Measurements from ENCODE around the gene TMEM132D. TPM values are rescaled to one million over a fixed set of nuclear protein-coding genes. Genes with fewer than 3 reads are reported as not detected.

The TMEM132D gene
- total and polyA plus RNA-seq, 2 donors (not counting 3 experiments of a cell fraction or from before 2014, with no cell fraction given): not detected

- intact Hi-C loops (cut with micrococcal nuclease): no loop called here
- Histone ChIP-seq H3K9me1 (replicated peaks; ENCODE audit: control insufficient read depth, extremely low read depth, insufficient read depth, low read length) (no peaks in the 10 kb centered on the region), H3K36me3 (ENCODE audit: control insufficient read depth in 2 of 2, extremely low read depth in 1 of 2, insufficient read depth in 2 of 2, low read length in 2 of 2) (no peaks in the 10 kb centered on the region), H3K9ac (replicated peaks; ENCODE audit: extremely low read depth, insufficient read depth, low read length) (no peak overlapping the region), H3K4me1 (ENCODE audit: control insufficient read depth, extremely low read depth, insufficient read depth, low read length) (no peaks in the 10 kb centered on the region), H3K79me2 (ENCODE audit: control insufficient read depth, insufficient read depth, low read length) (no peaks in the 10 kb centered on the region), H3K27me3 (ENCODE audit: control insufficient read depth in 2 of 2, insufficient read depth in 2 of 2, low read length in 2 of 2) (no peaks in the 10 kb centered on the region), H2AFZ (ENCODE audit: low read depth, low read length) (no peak overlapping the region), H3K27ac (ENCODE audit: insufficient read depth, low read depth, low read length) (no peak overlapping the region), H3K4me2 (ENCODE audit: insufficient read depth, low read length) (no peak overlapping the region), H3K4me3 (replicated peaks in 1 of 3; ENCODE audit: insufficient read depth in 1 of 3, low read depth in 1 of 3, low read length in 3 of 3) (no peak overlapping the region), H3K9me3 (replicated peaks; ENCODE audit: control insufficient read depth, insufficient read depth, low read length) (peaks cover 2% of the 10 kb centered on the region), H4K20me1 (replicated peaks; ENCODE audit: control insufficient read depth, extremely low read depth, insufficient read depth, low read length) (no peaks in the 10 kb centered on the region)
- dilution Hi-C loops (cut with MboI; ENCODE audit: extremely low pct_ligation_motif_present, low sequenced_read_pairs): no loop called here
- FAIRE-seq (no peak), DNase-seq (ENCODE audit: low read depth, low spot score) (no peak)
- no TSS peak for BruUV-seq (replicated peaks)
- ChIA-PET POLR2A (no interaction called here), CTCF (no interaction called here)
- TF ChIP-seq POLR2AphosphoS5 (IDR thresholded peaks at IDR 0.05; ENCODE audit: insufficient read depth, low read depth, low read length): no peak
- TF ChIP-seq JUN (IDR thresholded peaks at IDR 0.05; ENCODE audit: borderline replicate concordance, insufficient read depth, insufficient read length, low read depth): no peak
- no peak for TF ChIP-seq FOS (IDR thresholded peaks at IDR 0.05; ENCODE audit: borderline replicate concordance, insufficient read depth, low read length)
- no peak for TF ChIP-seq POLR2A (IDR thresholded peaks at IDR 0.05; ENCODE audit: low read depth, low read length)
- TF ChIP-seq MYC (IDR thresholded peaks at IDR 0.05; ENCODE audit: low read depth, low read length): no peak
- no peak for TF ChIP-seq GATA2 (IDR thresholded peaks at IDR 0.05; ENCODE audit: insufficient read depth, insufficient read length, low read depth, low read length)
- TF ChIP-seq CTCF (IDR thresholded peaks at IDR 0.05; ENCODE audit: extremely low read depth in 1 of 2, insufficient read depth in 1 of 2, low read depth in 1 of 2, low read length in 2 of 2): no peak
- no peak for TF ChIP-seq EZH2 (IDR thresholded peaks at IDR 0.05; ENCODE audit: borderline replicate concordance, low read depth, low read length, severe bottlenecking)
- no peak for TF ChIP-seq MAX (IDR thresholded peaks at IDR 0.05; ENCODE audit: insufficient read depth, insufficient read length)
Measured at GRCh38 chr12:129226005-129226404, 677.8 kb downstream of the TMEM132D start.
